ENCODE measurements around the gene OSMR. TPM values are rescaled to one million over a fixed set of nuclear protein-coding genes. Genes with fewer than 3 reads are reported as not detected.
A peak's percentile ranks its signal among the peaks of the same experiment; 100 is the strongest.

Gene OSMR
- total RNA-seq, 2 donors from 2014 or later, result 1.3 to 4.4 TPM

DNA sequence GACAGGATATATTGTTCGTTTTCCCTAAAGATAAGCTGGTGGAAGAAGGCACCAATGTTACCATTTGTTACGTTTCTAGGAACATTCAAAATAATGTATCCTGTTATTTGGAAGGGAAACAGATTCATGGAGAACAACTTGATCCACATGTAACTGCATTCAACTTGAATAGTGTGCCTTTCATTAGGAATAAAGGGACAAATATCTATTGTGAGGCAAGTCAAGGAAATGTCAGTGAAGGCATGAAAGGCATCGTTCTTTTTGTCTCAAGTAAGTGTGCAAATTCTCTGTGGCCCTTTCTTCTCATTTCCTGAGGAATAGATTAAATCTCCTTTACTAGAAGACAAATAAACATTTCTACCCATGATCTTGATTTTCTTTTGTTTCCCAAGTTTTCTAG lies 38.0 kb downstream of the OSMR start:
- no peaks in the 10 kb centered on the region for H3K4me1 ChIP-seq (ENCODE audit: control insufficient read depth, insufficient read depth, low read length)
- H3K36me3 ChIP-seq (ENCODE audit: control insufficient read depth, insufficient read depth, low read length), result no peaks in the 10 kb centered on the region
- 84 to 90% methylated on average over 3 of the region's 3 CpGs for WGBS, 2 experiments (ENCODE audit: insufficient coverage in 1 of 2, insufficient read length in 1 of 2)
- H3K4me3 ChIP-seq (ENCODE audit: low read length), result no peak overlapping the region
- TF ChIP-seq, protein P1, sequence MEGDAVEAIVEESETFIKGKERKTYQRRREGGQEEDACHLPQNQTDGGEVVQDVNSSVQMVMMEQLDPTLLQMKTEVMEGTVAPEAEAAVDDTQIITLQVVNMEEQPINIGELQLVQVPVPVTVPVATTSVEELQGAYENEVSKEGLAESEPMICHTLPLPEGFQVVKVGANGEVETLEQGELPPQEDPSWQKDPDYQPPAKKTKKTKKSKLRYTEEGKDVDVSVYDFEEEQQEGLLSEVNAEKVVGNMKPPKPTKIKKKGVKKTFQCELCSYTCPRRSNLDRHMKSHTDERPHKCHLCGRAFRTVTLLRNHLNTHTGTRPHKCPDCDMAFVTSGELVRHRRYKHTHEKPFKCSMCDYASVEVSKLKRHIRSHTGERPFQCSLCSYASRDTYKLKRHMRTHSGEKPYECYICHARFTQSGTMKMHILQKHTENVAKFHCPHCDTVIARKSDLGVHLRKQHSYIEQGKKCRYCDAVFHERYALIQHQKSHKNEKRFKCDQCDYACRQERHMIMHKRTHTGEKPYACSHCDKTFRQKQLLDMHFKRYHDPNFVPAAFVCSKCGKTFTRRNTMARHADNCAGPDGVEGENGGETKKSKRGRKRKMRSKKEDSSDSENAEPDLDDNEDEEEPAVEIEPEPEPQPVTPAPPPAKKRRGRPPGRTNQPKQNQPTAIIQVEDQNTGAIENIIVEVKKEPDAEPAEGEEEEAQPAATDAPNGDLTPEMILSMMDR (conservative IDR thresholded peaks at IDR 0.05), result no peak
- no peak overlapping the region for H3K27ac Mint-ChIP-seq
- no peaks in the 10 kb centered on the region for H3K36me3 Mint-ChIP-seq (ENCODE audit: low read depth)
- H3K9me3 Mint-ChIP-seq, result no peaks in the 10 kb centered on the region
- no peaks in the 10 kb centered on the region for H3K9me3 ChIP-seq (ENCODE audit: control insufficient read depth, low read length)
- no peaks in the 10 kb centered on the region for H3K27me3 Mint-ChIP-seq (ENCODE audit: insufficient read depth)
- H3K27me3 ChIP-seq (ENCODE audit: control insufficient read depth, insufficient read depth, low read length, poor library complexity, severe bottlenecking), result no peaks in the 10 kb centered on the region
- H3K27ac ChIP-seq (ENCODE audit: low read depth, low read length), result no peak overlapping the region
- no peak overlapping the region for H3K9ac ChIP-seq (ENCODE audit: extremely low read depth, low read length, poor library complexity, severe bottlenecking)
- DNase-seq, result no peak
- H3K4me1 Mint-ChIP-seq, result no peaks in the 10 kb centered on the region
- no peak overlapping the region for H3K4me3 Mint-ChIP-seq

GRCh38 chr5:38885208-38885607 lies 39.4 kb downstream of the OSMR start:
- WGBS, 2 experiments (ENCODE audit: insufficient coverage in 1 of 2, insufficient read length in 1 of 2), result 90 to 93% methylated on average over 3 of the region's 3 CpGs
- Mint-ChIP-seq H3K4me1 (no peaks in the 10 kb centered on the region), H3K27me3 (ENCODE audit: insufficient read depth) (no peaks in the 10 kb centered on the region), H3K27ac (no peak overlapping the region), H3K9me3 (no peaks in the 10 kb centered on the region), H3K4me3 (no peak overlapping the region), H3K36me3 (ENCODE audit: low read depth) (no peaks in the 10 kb centered on the region)
- no peak for DNase-seq
- Histone ChIP-seq H3K36me3 (ENCODE audit: control insufficient read depth, insufficient read depth, low read length) (no peaks in the 10 kb centered on the region), H3K4me3 (ENCODE audit: low read length) (no peak overlapping the region), H3K9me3 (ENCODE audit: control insufficient read depth, low read length) (no peaks in the 10 kb centered on the region), H3K27ac (ENCODE audit: low read depth, low read length) (no peak overlapping the region), H3K27me3 (ENCODE audit: control insufficient read depth, insufficient read depth, low read length, poor library complexity, severe bottlenecking) (no peaks in the 10 kb centered on the region), H3K9ac (ENCODE audit: extremely low read depth, low read length, poor library complexity, severe bottlenecking) (no peak overlapping the region), H3K4me1 (ENCODE audit: control insufficient read depth, insufficient read depth, low read length) (no peaks in the 10 kb centered on the region)
- TF ChIP-seq, protein P1 (conservative IDR thresholded peaks at IDR 0.05), result no peak

DNA sequence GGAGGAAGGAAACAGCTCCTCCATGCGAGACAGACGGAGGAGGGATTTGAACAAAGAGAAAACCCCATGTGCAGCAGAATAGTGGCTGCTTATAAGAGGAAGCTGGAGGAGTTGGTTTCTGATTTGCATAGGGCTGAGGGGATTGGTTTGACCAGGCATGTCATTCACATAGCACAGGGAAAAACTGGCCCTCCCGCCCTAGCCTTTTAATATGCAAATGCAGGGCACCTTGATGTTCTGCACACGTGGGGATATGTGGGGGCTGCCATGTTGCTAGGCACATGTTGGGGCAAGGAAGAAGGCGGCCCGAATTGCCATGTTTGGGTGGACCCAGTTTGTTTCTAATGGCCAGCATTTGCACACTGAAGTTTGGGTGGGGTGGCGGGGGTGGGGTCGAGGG lies 42.2 kb downstream of the OSMR start:
- Mint-ChIP-seq H3K9me3 (no peaks in the 10 kb centered on the region), H3K27me3 (ENCODE audit: insufficient read depth) (no peaks in the 10 kb centered on the region), H3K27ac (no peak overlapping the region), H3K4me1 (no peaks in the 10 kb centered on the region), H3K4me3 (no peak overlapping the region), H3K36me3 (ENCODE audit: low read depth) (no peaks in the 10 kb centered on the region)
- Histone ChIP-seq H3K36me3 (ENCODE audit: control insufficient read depth, insufficient read depth, low read length) (no peaks in the 10 kb centered on the region), H3K4me1 (ENCODE audit: control insufficient read depth, insufficient read depth, low read length) (no peaks in the 10 kb centered on the region), H3K9me3 (ENCODE audit: control insufficient read depth, low read length) (no peaks in the 10 kb centered on the region), H3K4me3 (ENCODE audit: low read length) (no peak overlapping the region), H3K27me3 (ENCODE audit: control insufficient read depth, insufficient read depth, low read length, poor library complexity, severe bottlenecking) (no peaks in the 10 kb centered on the region), H3K9ac (ENCODE audit: extremely low read depth, low read length, poor library complexity, severe bottlenecking) (no peak overlapping the region), H3K27ac (ENCODE audit: low read depth, low read length) (no peak overlapping the region)
- DNase-seq, result peak; percentile 71
- TF ChIP-seq, protein P1 (conservative IDR thresholded peaks at IDR 0.05), result no peak
- WGBS, 2 experiments (ENCODE audit: insufficient coverage in 1 of 2, insufficient read length in 1 of 2), result 85 to 100% methylated on average over 1 to 8 of the region's 8 CpGs
